ENCODE measurements around the gene GPRC5C.

- no peak for TF ChIP-seq CTCF (IDR thresholded peaks at IDR 0.05)
- no peak for TF ChIP-seq POLR2A (IDR thresholded peaks at IDR 0.05)
These were observed 59.7 kb downstream of the GPRC5C start for GRCh38 chr17:74491626-74492025.

Data from heart left ventricle (tissue), 13 donors.